ENCODE measurements around the gene TMEM183A.
A peak's percentile ranks its signal among the peaks of the same experiment; 100 is the strongest.

TMEM183A gene

GRCh38 chr1:203045821-203046594 is 38.8 kb downstream of the TMEM183A start:
- DNase-seq (ENCODE audit: low spot score) = no peak

GRCh38 chr1:203046984-203047630 is 39.9 kb downstream of the TMEM183A start:
- no peak for DNase-seq (ENCODE audit: low spot score)

GRCh38 chr1:203048086-203048485 is 40.9 kb downstream of the TMEM183A start:
- no peak for DNase-seq (ENCODE audit: low spot score)

- DNase-seq (ENCODE audit: low spot score) = peak; percentile 47
These were observed 41.4 kb downstream of the TMEM183A start for GRCh38 chr1:203048555-203049051.

- DNase-seq (ENCODE audit: low spot score) = no peak
These were observed 41.9 kb downstream of the TMEM183A start for GRCh38 chr1:203049077-203049476.

GRCh38 chr1:203049576-203050180 is 42.5 kb downstream of the TMEM183A start:
- no peak for DNase-seq (ENCODE audit: low spot score)

GRCh38 chr1:203050826-203051225 is 43.7 kb downstream of the TMEM183A start:
- no peak for DNase-seq (ENCODE audit: low spot score)

GRCh38 chr1:203051841-203052324 is 44.7 kb downstream of the TMEM183A start:
- peak; percentile 27 for DNase-seq (ENCODE audit: low spot score)

GRCh38 chr1:203052601-203053000 is 45.4 kb downstream of the TMEM183A start:
- no peak for DNase-seq (ENCODE audit: low spot score)

- no peak for DNase-seq (ENCODE audit: low spot score)
These were observed 47.0 kb downstream of the TMEM183A start for GRCh38 chr1:203054184-203054583.

- no peak for DNase-seq (ENCODE audit: low spot score)
These were observed 47.5 kb downstream of the TMEM183A start for GRCh38 chr1:203054642-203055041.

GRCh38 chr1:203055161-203055799 is 48.1 kb downstream of the TMEM183A start:
- no peak for DNase-seq (ENCODE audit: low spot score)

GRCh38 chr1:203056012-203056411 is 48.8 kb downstream of the TMEM183A start:
- DNase-seq (ENCODE audit: low spot score) = no peak

GRCh38 chr1:203056516-203056915 is 49.3 kb downstream of the TMEM183A start:
- no peak for DNase-seq (ENCODE audit: low spot score)

GRCh38 chr1:203057911-203058675 is 50.9 kb downstream of the TMEM183A start:
- no peak for DNase-seq (ENCODE audit: low spot score)

GRCh38 chr1:203058676-203058935 is 51.4 kb downstream of the TMEM183A start:
- no peak for DNase-seq (ENCODE audit: low spot score)

GRCh38 chr1:203059485-203059884 is 52.3 kb downstream of the TMEM183A start:
- DNase-seq (ENCODE audit: low spot score) = no peak

- DNase-seq (ENCODE audit: low spot score) = no peak
These were observed 52.9 kb downstream of the TMEM183A start for GRCh38 chr1:203060115-203060514.

- DNase-seq (ENCODE audit: low spot score) = no peak
These were observed 56.1 kb downstream of the TMEM183A start for GRCh38 chr1:203063287-203063686.

- no peak for DNase-seq (ENCODE audit: low spot score)
These were observed 58.0 kb downstream of the TMEM183A start for GRCh38 chr1:203065191-203065590.

GRCh38 chr1:203065986-203066385 is 58.8 kb downstream of the TMEM183A start:
- DNase-seq (ENCODE audit: low spot score) = no peak
